Activated T-cell treated with anti-CD3 and anti-CD28 coated beads for 48 hours (primary cell): ENCODE data around the gene STAT3.
A peak's percentile ranks its signal among the peaks of the same experiment; 100 is the strongest.

ENCODE experiments used
- DNase-seq: peaks from one replicate; pipeline ENCODE4 v3.0.0-alpha.2; 2020; ENCODE audit warnings: low read depth

The STAT3 gene

DNA sequence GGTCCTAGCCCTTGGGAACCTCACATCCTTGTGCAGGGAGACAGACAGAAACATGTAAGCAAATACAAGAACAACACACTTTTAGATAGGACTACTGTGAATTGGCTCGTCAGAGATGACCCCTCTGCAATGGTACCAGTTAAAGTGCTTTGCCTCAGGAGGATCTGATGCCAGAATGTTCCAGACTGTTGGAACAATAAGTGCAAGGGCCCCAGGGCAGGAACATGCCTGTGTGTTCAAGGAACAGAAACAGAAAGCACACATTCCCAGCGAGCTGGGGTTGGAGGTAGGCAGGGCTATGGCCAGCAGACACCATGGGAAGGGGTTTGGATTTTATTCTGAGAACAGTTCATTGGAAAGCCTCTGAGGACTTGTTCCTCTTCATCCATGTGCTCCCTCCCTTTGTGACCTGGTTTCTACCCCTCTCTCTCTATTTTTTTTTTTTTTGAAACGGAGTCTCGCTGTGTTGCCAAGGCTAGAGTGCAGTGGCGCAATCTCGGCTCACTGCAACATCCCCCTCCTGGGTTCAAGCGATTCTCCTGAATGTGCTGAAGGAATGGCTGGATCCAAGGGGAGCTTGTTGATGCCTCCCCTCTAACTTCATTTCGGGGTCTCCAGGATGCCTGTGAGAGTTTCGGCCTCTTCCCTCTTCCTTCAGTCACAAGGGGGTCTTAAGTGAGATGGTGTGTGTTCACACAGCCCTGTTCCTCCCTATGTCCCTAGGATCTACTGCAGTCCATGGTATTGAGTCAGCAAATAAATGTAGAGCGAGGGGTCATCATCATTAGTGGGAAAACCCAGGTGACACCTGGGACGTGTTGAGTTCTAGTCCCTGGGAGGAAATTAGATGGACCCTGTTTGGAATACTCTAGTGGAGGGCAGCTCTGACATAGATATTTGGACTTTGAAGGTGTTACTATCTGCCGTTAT lies 93.5 kb downstream of the STAT3 start:
- DNase-seq: no peak

DNA sequence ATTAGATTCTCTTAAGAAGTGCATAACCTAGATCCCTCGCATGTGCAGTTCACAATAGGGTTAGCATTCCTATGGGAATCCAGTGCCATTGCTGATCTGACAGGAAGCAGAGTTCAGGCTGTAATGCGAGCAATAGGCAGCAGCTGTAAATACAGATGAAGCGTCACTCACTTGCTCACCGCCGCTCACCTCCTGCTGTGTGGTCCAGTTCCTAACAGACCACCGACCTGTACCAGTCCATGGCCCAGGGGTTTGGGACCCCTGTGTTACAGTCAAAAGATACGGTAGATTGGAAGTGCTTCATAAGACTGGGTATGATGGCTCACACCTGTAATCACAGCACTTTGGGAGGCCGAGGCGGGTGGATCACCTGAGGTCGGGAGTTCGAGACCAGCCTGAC lies 97.1 kb downstream of the STAT3 start:
- no peak for DNase-seq

DNA sequence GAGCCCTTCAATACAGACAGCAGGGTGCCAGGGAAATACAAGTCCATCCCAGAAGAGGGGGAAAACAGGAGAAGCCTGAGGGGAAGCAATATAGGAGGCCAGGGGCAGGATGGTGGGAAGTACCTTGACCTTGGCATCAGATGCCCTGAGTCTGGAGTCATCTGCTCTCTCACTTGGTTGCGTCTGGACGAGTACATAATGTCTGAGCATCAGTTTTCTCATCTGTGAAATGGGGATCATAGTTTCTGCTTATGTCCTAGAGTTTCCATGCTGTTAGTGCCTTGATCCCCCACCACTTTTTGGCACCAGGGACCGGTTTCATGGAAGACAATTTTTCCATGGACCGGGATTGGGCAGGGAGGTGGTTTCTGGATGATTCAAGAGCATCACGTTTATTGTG lies 97.7 kb downstream of the STAT3 start:
- no peak for DNase-seq

DNA sequence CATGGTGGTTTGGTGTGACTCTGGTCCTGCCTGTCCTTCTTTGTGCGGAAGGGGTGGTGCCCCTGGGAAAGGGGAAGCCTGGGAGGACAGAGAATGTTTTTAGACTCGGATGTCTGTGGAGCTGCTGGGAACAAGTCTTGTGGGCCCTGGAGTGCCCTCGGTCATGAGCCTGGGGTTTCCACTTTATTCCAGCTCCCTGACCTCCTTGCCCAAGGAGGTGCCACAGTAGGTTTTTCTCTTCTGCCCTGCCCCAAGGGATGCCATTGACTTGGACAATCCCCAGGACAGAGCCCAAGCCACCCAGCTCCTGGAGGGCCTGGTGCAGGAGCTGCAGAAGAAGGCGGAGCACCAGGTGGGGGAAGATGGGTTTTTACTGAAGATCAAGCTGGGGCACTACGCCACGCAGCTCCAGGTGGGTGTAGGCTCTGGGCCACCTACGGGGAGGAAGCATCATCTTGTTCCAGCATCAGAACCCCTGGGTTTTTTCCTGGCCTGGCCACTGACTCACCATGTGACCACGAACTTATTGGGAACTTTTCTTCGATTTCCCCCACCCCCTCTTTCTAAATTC lies 98.5 kb downstream of the STAT3 start:
- DNase-seq: peak; percentile 54

DNA sequence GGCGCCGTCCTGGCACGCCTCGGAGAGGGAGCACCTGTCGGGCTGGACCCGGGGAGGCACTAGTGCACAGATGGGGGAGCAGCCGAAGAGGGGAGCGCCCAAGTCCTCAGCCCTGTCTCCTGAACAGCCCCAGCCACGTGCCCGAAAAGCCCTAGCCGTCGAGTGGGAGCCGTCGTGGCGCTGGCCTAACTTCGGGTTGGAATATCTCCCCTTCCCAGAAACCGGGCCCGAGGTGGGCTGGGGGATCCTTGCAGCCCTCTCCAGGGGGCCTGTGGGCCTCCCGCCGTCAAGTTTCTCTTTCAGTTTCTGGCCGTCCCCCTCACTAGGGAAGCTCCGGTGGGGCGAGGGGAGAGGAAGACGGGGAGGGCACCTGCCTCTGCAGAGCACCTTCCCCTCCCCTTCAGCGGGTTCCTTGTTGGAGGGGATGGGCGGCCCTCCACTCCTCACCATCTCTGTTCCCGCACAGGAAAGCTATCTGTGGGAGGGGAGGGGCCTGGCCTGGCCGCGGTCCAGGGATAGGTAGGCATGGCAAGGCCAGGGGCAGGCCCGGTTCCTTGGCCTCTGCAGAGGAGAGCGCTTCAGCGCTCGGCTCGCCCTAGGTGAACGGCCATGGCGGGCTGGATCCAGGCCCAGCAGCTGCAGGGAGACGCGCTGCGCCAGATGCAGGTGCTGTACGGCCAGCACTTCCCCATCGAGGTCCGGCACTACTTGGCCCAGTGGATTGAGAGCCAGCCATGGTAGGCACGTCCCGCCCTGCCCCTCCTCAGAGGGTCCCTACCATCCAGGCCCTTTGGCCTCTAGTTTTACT lies 99.2 kb downstream of the STAT3 start:
- DNase-seq: peak; percentile 54

DNA sequence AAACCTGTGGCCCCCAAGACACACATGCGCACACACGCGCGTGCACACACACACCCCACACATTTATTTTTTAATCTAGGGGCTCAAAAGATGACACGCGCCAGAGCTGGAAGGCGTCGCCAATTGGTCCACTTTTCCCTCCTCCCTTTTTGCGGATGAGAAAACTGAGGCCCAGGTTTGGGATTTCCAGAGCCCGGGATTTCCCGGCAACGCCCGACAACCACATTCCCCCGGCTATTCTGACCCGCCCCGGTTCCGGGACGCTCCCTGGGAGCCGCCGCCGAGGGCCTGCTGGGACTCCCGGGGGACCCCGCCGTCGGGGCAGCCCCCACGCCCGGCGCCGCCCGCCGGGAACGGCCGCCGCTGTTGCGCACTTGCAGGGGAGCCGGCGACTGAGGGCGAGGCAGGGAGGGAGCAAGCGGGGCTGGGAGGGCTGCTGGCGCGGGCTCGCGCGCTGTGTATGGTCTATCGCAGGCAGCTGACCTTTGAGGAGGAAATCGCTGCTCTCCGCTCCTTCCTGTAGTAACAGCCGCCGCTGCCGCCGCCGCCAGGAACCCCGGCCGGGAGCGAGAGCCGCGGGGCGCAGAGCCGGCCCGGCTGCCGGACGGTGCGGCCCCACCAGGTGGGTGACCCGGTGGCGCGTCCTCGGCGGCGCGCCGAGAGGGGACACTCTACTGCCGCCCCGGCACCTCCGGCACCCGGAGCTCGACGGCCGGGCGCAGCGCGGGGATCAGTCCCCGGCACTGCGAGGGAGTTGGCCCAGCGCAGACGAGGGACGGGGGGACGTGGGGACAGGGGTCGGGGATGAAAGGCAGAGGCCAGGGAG lies 100.1 kb downstream of the STAT3 start, which contains the start of gene STAT5A:
TSS of gene STAT5A (plus strand) at position 522 of the 826 bp plus-strand sequence. CDS start 914 bp downstream, outside the sequence.
- peak; percentile 74 for DNase-seq

DNA sequence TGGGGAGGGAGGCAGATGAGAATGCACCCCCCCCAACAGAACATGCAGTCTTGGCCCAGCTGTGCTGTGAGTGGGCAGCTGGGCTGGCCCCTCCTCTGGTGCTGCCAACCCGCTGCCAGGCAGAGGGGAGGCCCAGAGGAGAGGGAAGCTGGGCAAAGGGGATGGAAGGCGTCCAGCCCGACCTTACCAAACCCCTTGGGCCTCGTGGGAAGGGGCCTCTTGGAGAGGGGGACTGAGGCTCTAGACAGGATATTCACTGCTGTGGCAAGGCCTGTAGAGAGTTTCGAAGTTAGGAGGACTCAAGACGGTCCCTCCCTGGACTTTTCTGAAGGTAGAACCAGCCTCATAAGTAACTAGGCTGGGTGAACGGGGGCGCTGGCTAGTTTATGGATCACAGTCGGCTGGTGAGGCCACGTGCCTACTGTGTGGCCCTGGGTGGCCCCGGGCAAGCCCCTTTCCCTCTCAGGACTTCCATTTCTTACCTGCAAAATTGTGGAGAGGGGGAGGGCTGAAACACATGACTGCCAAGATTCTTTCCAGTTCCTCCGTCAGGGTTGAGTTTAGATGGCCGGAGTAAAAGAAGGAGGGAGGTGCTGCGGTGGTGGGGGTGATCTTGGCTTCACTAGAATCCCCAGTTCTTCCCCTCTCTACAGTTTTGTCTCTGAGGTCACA lies 100.8 kb downstream of the STAT3 start:
- peak; percentile 40 for DNase-seq

DNA sequence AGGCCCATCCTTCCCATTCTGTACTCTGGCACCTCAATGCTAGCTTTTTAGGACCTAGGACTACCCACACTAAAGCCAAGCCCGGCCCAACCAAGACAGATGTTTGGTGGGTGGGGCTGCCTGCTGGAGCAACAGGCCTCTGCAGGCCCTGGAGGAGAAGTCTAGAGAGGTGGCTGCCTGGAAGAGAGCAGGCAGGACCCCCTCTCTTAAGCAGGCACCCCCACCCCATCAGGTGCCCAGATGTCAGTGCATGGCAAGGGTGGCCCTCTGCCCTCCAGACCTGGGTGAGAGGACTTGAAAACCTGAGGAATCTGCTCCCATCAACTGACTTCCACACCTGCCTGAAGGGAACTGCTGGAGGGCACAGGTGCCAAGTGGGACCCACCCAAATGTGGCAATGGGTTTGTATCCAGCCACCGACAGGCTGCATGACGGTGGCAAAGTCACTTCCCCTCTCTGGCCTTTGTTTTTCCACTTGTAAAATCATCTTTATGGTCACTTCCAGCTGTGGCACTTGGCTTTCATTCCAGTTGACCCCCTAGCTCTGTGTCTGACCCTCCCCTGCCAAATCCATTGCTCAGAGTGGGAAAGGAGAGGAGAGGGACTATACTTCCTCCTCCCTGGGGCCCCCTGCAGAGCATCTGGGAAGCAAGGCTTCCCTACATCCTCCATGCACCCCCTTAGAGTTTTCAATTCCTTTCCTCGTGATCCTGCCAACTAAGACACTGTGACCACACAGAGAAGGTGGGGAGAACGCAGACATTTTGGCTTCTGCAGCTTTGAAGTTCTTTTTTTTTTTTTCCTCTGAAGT lies 101.6 kb downstream of the STAT3 start:
- DNase-seq: no peak

DNA sequence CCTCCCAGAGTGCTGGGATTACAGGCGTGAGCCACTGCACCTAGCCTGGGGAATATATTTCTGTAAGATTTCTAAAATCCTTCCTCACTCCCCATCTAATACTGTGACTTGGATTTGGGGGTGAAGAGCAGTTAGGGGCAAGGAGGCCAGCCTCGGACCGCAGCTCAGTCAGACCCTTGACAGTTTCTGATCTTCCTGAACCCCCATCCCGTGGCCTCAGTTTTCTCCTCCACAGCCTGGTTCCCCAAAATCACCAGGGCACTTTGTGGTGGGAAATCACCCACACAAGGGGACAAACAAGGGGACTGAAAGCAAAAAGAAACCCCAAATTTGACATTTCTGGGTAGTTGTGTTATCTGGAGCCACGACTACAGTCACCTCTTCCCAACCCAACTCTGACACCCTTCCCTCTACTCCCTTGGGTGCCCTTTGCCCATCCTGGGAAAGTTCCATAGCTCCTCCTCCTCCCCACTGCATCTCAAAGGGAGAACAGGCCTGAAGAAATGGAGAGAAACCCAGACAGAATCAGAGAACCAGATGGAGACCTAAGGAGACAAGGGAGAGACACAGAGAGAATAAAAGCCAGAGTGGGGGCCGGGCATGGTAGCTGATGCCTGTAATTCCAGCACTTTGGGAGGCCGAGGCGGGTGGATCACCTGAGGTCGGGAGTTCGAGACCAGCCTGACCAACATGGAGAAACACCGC lies 102.7 kb downstream of the STAT3 start:
- DNase-seq: no peak

DNA sequence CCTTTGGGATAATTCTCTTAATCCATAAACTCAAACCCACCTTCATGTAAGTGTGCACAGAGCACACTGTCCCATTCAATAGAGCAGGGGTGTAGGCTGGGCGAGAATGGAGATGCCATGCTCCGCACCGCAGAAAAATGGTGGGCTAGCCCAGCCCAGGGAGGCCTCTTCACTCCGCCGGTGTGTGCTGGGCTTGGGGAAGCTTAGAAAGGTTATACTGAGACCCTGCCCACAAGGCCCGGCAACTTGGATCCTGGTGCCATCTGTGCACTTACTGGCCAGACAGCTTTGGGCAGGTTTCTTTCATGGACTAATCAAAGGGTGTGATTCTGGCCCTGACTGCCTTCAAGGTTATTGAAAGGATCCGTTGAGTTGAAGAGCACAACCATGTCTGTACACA lies 103.7 kb downstream of the STAT3 start:
- no peak for DNase-seq

DNA sequence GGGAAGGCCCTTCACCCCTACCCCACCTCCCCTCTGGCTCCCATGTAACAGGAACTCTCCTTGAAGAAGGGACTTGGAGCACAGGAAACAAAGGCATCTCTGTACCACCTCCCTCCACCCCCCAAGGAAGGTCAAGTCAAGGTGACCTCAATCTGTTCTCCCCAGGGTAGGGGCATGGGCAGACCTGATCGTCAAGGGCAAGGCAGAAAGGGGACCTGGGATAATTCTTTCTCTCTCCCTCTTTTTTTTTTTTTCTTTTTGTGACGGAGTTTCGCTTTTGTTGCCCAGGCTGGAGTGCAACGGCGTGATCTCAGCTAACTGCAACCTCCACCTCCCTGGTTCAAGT lies 104.2 kb downstream of the STAT3 start:
- DNase-seq: no peak

DNA sequence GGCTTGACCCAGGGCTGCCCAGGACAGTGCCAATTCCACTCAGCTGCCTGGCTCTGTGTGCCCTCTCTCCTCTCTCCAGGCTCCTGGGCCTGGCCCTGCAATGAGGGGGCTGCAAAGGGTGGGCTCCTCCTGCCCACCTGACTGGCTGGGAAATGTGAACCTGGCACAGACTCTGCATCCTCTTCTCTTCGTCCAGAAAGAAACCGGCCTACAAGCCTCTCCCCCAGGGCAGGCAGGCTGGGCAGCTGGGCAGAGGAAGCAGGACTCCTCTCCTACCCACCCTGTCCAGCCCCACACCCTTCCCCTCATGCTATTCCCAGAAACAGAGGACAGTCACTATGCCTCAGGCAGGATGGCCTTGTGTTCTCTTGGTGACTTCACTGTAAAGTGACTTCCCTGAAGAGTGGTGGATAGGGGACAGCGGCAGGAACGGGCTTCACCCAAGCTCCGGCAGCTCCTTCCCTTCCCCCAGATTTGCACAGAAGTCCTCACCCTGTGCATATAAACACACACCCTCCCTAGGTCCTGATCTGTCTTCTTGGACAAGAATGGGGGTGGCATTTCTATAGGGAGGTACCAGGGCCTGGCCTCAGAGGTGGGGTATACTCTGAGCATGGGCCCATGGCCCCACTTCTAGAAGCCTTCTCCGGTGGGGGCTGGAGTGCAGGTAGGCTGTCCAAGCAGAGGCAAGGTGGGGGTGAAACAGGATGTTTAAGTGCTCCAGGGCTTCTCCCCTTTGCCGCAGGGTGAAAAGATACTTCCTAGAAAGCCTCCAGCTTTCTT lies 104.8 kb downstream of the STAT3 start:
- no peak for DNase-seq

DNA sequence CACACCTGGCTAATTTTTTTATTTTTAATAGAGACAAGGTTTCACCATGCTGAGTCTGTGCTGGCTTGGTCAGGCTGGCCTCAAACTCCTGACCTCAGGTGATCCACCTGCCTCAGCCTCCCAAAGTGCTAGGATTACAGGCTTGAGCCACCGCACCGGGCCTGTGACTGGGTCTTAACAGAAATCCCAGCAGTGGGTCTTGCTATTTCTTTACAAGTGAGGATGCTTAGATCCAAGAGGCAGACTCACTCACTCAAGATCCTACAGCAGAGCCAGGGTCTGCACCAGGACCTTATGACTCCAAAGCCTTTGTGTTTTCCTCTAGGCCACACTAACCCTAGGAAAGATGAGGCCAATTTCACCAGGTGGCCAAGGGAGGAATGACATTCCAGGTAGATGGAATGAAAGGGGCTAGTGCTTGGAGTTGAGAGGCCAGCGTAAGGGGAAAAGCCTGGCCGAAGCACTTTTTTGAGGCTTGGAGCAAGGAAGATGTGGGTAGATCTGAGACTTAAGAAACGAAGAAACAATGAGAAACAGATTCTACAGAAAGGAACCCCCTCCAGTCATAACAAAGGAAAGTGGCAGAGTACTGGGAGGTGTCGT lies 105.7 kb downstream of the STAT3 start:
- DNase-seq: no peak

DNA sequence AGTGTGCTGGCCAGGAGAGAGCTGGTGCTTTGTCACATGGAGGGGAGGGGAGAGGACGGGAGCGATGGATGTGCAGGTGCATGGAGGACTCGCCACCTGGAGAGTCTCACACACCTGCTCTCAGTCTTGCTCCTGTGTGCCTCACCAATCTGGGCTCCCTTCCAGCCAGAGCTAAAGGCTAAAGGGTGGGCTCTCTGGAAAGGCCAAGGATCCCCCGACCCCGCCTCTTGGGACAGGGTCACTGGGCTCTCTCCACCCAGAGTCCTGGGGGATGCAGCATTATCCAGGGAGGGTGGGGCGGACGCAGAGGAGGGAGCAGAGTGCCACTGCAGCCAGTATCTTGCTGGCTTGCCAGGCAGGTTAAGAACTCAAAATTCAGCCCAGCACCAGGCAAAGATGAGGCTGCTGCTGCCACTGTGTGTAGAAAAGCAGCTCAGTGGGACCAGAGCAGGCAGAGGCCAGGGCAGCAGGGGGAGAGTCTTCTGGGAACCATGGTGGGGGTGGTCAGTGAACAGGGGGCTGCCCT lies 106.6 kb downstream of the STAT3 start:
- no peak for DNase-seq

DNA sequence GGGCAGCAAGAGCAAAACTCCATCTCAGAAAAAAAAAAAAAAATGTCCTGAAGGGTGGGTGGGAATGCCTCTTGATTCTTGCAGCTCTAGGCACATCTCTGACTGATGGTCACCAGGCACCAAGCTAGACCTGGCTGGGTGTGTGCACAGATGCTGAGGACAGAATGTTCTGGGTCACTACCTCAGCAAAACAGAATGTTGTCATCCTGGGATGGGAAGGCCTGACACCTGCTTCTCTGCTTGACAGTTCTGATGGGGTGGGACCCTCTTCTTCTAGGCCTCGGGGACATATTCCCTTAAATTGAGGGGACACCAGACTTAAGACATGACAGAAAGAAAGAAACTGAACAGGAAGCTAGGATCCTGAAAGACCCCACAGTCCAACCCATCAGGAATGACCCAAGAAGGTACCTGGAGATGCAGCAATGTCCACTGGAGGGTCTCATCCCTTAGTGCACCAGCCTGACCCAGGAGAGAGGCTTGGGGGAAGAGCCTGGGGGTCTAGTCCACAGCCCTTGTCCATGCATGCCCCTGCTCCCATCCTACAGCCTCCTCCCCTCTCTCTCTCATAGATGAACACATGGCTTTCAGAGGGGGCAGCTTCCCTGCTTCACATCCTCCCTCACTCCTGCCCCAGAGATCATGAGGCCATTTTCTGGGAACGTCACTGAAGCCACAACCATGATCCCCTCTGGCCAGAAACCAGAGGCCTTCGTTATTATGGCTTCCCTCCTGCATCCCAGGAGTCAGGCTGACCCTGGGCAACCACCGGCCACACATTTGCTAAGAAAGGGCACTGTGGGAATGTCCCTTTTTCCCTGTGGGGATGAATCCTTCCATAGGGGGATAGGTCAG lies 108.2 kb downstream of the STAT3 start:
- DNase-seq: no peak

DNA sequence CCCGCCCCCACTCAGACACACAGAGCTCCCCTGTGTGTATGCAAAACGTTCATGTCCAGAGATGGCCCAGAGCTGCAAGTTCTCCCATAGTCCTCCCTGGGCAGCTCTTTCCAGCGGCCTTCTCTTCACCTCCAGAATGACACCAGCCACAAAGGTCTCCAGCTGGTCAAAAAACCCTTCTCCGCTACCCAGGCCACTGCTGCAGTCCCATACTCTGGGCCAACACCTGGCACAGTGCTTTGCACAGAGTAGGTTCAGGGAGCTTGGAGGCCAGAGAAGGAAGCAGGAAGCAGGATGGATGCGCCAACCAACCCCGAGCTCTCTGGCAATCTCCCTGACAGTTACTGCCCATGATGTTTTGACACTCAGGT lies 110.9 kb downstream of the STAT3 start:
- DNase-seq: no peak

DNA sequence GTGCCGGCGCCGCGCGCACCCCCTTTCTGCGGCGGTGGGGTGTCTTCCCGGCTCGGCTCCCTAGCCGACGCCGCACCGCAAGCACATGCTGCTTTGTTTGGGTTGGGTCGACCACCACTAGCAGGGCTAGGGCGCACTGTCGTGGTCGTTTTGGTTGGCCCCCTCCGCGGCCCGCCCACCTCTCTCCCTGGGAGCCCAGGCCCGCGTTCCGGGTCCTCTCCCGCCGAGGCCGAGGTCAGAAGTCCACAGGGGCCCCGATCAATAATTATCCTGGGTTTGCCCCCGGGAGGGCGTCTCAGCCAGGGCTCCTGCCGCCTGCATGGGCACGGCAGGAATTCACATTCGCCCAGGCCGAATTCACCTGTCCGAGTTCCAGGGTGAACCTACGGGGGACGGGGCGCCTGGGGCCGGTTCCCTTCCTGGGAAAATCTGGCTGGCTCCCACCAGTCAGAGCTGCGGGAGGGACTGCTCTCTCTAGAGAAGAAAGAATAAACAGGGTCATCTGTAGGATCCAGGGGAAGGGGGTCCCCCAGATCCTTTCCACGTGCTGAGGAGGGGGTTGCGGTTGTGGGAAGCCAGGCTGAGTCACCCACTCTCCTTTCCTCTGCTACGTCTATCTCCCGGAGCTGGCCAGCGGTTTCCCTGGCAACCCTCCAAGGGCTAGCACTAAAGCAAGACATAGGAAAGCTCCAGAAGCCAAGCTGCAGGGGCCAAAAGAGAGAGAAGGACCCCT lies 111.5 kb downstream of the STAT3 start:
- DNase-seq: no peak
